Hematopoietic multipotent progenitor cell (in vitro differentiated cells): Measurements from ENCODE around the gene NXF3. TPM values are rescaled to one million over a fixed set of nuclear protein-coding genes. Genes with fewer than 3 reads are reported as not detected.
"Not testable (repeated sequence)": the region's sequence is repeated elsewhere in the genome, so short reads cannot be mapped to it uniquely, and the experiment has no call there.

Source experiments
- DNase-seq, 3 donors: peaks; one replicate each; pipeline ENCODE4 v3.0.0-alpha.2; 2011 to 2015; ENCODE audit warnings: low read depth in 2 of 3, low spot score in 2 of 3
- total RNA-seq: library from RNA; depleted of rRNA; stranded (reverse); fragments of >200 nt; gene quantifications from one replicate; pipeline ENCODE4 v1.2.3, GENCODE V29; 2012

NXF3 gene
- total RNA-seq, 1 donor: under 0.01 TPM

- DNase-seq: no peak
Measured at GRCh38 chrX:103051260-103051789, 41.6 kb downstream of the NXF3 start.

GRCh38 chrX:103033371-103033770 is 59.6 kb downstream of the NXF3 start:
- DNase-seq: not testable (repeated sequence)

Other genes starting within 250 kb of the NXF3 start
- 1.3 TPM for gene RAB40AL, start 155.9 kb downstream of the NXF3 start, total RNA-seq
- 10.0 TPM for gene BEX1, start 29.0 kb downstream of the NXF3 start, total RNA-seq
- 19.1 TPM for gene BEX4, start 122.0 kb upstream of the NXF3 start, total RNA-seq
- 22.9 TPM for gene TCEAL8, start 162.0 kb upstream of the NXF3 start, total RNA-seq
- 0.27 TPM for gene TCEAL5, start 183.6 kb upstream of the NXF3 start, total RNA-seq
- gene BEX2, start 217.8 kb upstream of the NXF3 start, total RNA-seq: 41.7 TPM
- gene TCEAL7, start 237.1 kb upstream of the NXF3 start, total RNA-seq: 0.27 TPM